ENCODE data around the gene TREML4.

DNA sequence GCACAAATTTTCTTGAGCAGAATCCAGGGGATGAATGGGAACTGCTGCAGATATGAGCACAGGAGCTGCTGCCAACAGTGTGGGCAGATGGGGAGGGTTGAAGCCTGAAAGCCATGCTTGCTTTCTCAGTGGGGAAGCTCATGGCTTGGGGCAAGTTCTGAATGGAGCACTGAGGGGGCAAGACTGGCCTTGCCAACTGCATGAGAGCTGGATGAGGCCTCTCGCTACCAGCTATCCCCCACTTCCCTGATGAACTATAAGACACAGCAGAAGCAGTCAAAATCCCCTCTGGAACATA is 30.0 kb downstream of the TREML4 start:
- TF ChIP-seq POLR2AphosphoS5 (IDR thresholded peaks at IDR 0.05; ENCODE audit: low read depth, low read length) (no peak), TAF1 (IDR thresholded peaks at IDR 0.05; ENCODE audit: borderline replicate concordance, insufficient read depth, low read length) (no peak), REST (IDR thresholded peaks at IDR 0.05; ENCODE audit: insufficient read depth in 1 of 2, low read depth in 2 of 2, low read length in 2 of 2) (no peak), FOXP2 (optimal IDR thresholded peaks at IDR 0.05; ENCODE audit: borderline replicate concordance, extremely low read depth, extremely low read length, insufficient read depth) (no peak), SIN3A (IDR thresholded peaks at IDR 0.05; ENCODE audit: borderline replicate concordance, insufficient read depth, low read length) (no peak)
